Epithelial cell of esophagus (primary cell): ENCODE results near the gene ARFGEF2.
"Not testable (repeated sequence)": the region's sequence is repeated elsewhere in the genome, so short reads cannot be mapped to it uniquely, and the experiment has no call there.

ENCODE experiments used
- DNase-seq: peaks from one replicate; pipeline ENCODE4 v3.0.0; 2010; ENCODE audit warnings: low read depth
- H3K4me3 ChIP-seq: 2 replicates; pipeline ENCODE4 v1.5.1; 2011; ENCODE audit warnings: mild to moderate bottlenecking, low read length, control low read depth
- CTCF ChIP-seq: IDR thresholded peaks from 2 replicates; pipeline ENCODE4 v1.5.1; 2011; ENCODE audit warnings: low read depth, mild to moderate bottlenecking, low read length, control low read depth, inconsistent platforms; ENCODE audit not compliant: insufficient read depth; ENCODE audit errors: missing control alignments

ARFGEF2 gene

GRCh38 chr20:48933017-48933766 is 11.7 kb downstream of the ARFGEF2 start:
- H3K4me3 ChIP-seq, result no peak overlapping the region
- no peak for TF ChIP-seq CTCF

GRCh38 chr20:48934273-48934877 is 12.9 kb downstream of the ARFGEF2 start:
- not testable (repeated sequence) for DNase-seq, H3K4me3 ChIP-seq

More at GRCh38 chr20:48933017-48933766, 11.7 kb downstream of the ARFGEF2 start:
- DNase-seq, result no peak

GRCh38 chr20:48934966-48935365 is 13.5 kb downstream of the ARFGEF2 start:
- H3K4me3 ChIP-seq, DNase-seq: not testable (repeated sequence)

- DNase-seq, H3K4me3 ChIP-seq: not testable (repeated sequence)
Observed at GRCh38 chr20:48936178-48936577, 14.7 kb downstream of the ARFGEF2 start.

- no peak for TF ChIP-seq CTCF
- no peak overlapping the region for H3K4me3 ChIP-seq
- DNase-seq, result no peak
Observed at GRCh38 chr20:48937674-48938073, 16.2 kb downstream of the ARFGEF2 start.

- H3K4me3 ChIP-seq, result no peak overlapping the region
- DNase-seq, result no peak
- no peak for TF ChIP-seq CTCF
Observed at GRCh38 chr20:48938670-48939069, 17.2 kb downstream of the ARFGEF2 start.

GRCh38 chr20:48940170-48940569 is 18.7 kb downstream of the ARFGEF2 start:
- DNase-seq, result no peak
- TF ChIP-seq CTCF, result no peak
- no peak overlapping the region for H3K4me3 ChIP-seq

GRCh38 chr20:48941467-48941866 is 20.0 kb downstream of the ARFGEF2 start:
- TF ChIP-seq CTCF, result no peak
- DNase-seq, result no peak
- H3K4me3 ChIP-seq, result no peak overlapping the region
